Skeletal muscle satellite cell (primary cell): ENCODE measurements around the gene NXF2. TPM values are rescaled to one million over a fixed set of nuclear protein-coding genes. Genes with fewer than 3 reads are reported as not detected.
"Not testable (repeated sequence)": the region's sequence is repeated elsewhere in the genome, so short reads cannot be mapped to it uniquely, and the experiment has no call there.

ENCODE experiments used
- H3K27me3 ChIP-seq: 2 replicates; pipeline ENCODE4 v1.7.0; 2013; ENCODE audit warnings: low read length; ENCODE audit not compliant: control insufficient read depth, insufficient read depth
- H3K36me3 ChIP-seq: 2 replicates; pipeline ENCODE4 v1.7.0; 2013; ENCODE audit warnings: mild to moderate bottlenecking, control low read depth, low read length; ENCODE audit not compliant: insufficient read depth
- H3K4me1 ChIP-seq: 2 replicates; pipeline ENCODE4 v1.7.0; 2013; ENCODE audit warnings: low read length; ENCODE audit not compliant: control insufficient read depth, insufficient read depth
- H3K4me2 ChIP-seq: 2 replicates; pipeline ENCODE4 v1.7.0; 2013; ENCODE audit warnings: mild to moderate bottlenecking, low read length
- H3K4me3 ChIP-seq: 2 replicates; pipeline ENCODE4 v1.7.0; 2013; ENCODE audit warnings: low read length
- H3K9ac ChIP-seq: 2 replicates; pipeline ENCODE4 v1.7.0; 2013; ENCODE audit warnings: mild to moderate bottlenecking, low read depth, low read length, moderate library complexity
- H3K9me3 ChIP-seq: replicated peaks from 2 replicates; pipeline ENCODE4 v1.7.0; 2013; ENCODE audit warnings: mild to moderate bottlenecking, control low read depth, low read length
- total RNA-seq: library from RNA; depleted of rRNA; stranded (reverse); fragments of >200 nt; gene quantifications from 2 replicates; pipeline ENCODE4 v1.2.3, GENCODE V29; 2012; rRNA removed

NXF2 gene
- not detected in 2 replicates for total RNA-seq

- not testable (repeated sequence) for H3K27me3 ChIP-seq, H3K4me2 ChIP-seq, H3K9me3 ChIP-seq, H3K4me1 ChIP-seq, H3K9ac ChIP-seq, H3K36me3 ChIP-seq, H3K4me3 ChIP-seq
These were observed at the start of gene NXF2 for GRCh38 chrX:102246893-102247292. Gene NXF2, plus strand, starts transcription at chrX:102247167. Its CDS starts 59,912 bp downstream, at chrX:102307079.

DNA sequence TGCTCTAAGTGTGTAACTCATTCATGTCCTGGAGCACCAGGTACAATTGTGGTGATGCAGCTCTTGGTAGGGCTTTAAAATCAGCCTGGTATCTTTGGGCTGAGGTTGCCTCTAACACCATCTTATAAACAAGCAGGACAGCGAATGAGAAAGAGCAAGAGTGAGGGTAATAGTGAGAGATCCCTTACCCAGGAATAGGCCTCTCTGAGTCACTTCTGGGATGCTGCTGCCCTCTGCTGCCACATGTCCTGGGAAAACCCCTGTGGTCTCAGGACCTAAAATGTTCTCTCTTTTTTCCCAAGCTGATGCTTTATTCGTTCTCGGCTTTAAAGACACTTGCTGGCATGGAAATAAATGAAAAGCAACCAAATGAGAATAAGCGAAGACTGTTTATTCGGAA lies 39.0 kb upstream of the NXF2 start:
- H3K9ac ChIP-seq, H3K4me2 ChIP-seq, H3K4me1 ChIP-seq, H3K36me3 ChIP-seq, H3K9me3 ChIP-seq, H3K4me3 ChIP-seq, H3K27me3 ChIP-seq: not testable (repeated sequence)

DNA sequence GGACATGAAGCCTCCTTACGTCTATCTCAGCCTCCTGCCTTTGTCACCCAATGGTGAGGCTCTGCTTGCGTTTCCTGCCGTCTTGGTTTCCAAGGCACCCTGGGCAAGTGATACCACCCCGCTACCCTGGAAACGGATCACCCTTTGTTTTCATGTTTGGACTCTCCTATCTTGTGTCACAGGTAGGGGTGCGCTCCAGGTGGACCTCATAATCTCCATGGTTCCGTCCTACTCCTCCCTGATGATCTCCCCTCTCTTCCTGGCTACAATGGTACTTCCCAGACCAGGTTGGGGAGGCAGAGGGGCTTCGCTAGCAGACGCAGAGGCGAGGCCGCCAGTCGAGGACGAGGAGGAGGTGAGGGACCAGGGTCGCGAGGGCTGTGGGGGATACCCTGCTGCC lies 32.0 kb upstream of the NXF2 start, which contains the start of gene TCP11X1:
TCP11X1 (plus strand) TSS at position 316 of the 400 bp plus-strand sequence.
- H3K4me1 ChIP-seq, H3K9me3 ChIP-seq, H3K4me2 ChIP-seq, H3K27me3 ChIP-seq, H3K4me3 ChIP-seq, H3K9ac ChIP-seq, H3K36me3 ChIP-seq: not testable (repeated sequence)

GRCh38 chrX:102216497-102216896 lies 30.5 kb upstream of the NXF2 start:
- H3K27me3 ChIP-seq, H3K9me3 ChIP-seq, H3K4me2 ChIP-seq, H3K4me1 ChIP-seq, H3K4me3 ChIP-seq, H3K9ac ChIP-seq, H3K36me3 ChIP-seq: not testable (repeated sequence)

DNA sequence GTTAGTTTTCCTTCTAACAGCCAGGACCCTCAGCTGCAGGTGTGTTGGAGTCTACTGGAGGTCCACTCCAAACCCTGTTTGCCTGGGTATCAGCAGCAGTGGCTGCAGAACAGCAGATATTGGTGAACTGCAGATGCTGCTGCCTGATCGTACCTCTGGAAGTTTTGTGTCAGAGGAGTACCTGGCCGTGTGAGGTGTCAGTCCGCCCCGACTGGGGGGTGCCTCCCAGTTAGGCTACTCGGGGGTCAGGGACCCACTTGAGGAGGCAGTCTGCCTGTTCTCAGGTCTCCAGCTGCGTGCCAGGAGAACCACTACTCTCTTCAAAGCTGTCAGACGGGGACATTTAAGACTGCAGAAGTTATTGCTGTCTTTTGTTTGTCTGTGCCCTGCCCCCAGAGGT lies 11.3 kb upstream of the NXF2 start:
- H3K4me3 ChIP-seq, H3K9ac ChIP-seq, H3K4me1 ChIP-seq, H3K36me3 ChIP-seq, H3K4me2 ChIP-seq, H3K9me3 ChIP-seq, H3K27me3 ChIP-seq: not testable (repeated sequence)

- not testable (repeated sequence) for H3K4me1 ChIP-seq, H3K4me2 ChIP-seq, H3K4me3 ChIP-seq, H3K9me3 ChIP-seq, H3K36me3 ChIP-seq, H3K9ac ChIP-seq, H3K27me3 ChIP-seq
These were observed 6.7 kb upstream of the NXF2 start for GRCh38 chrX:102240265-102240664.

GRCh38 chrX:102272231-102272630 lies 25.3 kb downstream of the NXF2 start:
- H3K9ac ChIP-seq, H3K9me3 ChIP-seq, H3K4me1 ChIP-seq, H3K4me3 ChIP-seq, H3K27me3 ChIP-seq, H3K36me3 ChIP-seq, H3K4me2 ChIP-seq: not testable (repeated sequence)

- no peaks in the 10 kb centered on the region for H3K36me3 ChIP-seq
- H3K9me3 ChIP-seq = no peaks in the 10 kb centered on the region
- no peaks in the 10 kb centered on the region for H3K4me1 ChIP-seq
- H3K27me3 ChIP-seq = peaks cover 8% of the 10 kb centered on the region
- H3K4me2 ChIP-seq = no peak overlapping the region
- H3K4me3 ChIP-seq = no peak overlapping the region
- no peak overlapping the region for H3K9ac ChIP-seq
These were observed 91.2 kb downstream of the NXF2 start for GRCh38 chrX:102338162-102338561.

DNA sequence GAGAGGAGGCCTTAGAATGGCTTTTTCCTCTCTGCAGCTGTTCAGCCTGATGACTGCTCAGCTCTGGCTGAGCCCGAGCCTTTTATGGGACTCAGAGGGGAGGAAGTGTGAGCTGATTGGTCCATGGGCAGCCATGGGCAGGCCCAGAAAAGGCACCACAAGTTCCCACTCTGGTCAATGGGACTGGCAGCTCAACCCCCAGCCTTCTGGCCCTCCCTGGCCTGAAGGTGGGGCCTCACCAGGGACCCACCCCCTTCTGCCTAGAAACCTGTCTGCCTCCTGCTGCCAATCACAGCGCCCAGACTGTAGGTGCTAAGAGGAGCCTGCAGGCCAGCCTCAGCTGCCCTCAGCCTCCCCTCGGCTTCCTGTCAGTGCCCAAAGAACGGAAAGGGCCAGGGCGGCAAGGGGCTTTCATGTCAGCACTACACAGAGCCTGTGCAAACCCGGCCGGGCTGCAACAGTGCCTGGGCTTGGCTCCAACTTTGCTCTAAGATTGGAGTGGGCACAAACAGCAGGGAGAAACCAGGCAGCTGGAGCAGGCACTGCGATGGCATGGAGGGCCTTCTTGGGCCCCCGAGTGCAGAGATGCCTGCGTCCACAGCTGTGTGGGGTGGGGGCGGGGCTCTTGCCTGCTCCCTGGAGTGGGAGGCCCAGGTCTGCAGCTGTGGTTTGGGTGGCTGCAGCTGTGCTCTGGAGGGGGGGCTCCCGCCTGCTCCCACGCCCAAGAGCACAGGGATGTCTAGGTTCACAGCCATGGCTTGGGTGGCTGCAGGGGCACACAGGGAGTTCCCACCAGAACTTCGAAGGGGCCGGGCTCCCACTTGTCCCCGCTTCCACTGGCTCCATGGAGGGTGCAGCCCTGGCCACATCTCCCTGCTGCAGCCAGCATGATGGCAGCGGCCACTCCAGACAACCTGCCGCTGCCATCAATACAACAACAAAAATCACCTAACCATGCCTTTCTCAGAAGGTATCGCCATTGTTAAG lies 92.6 kb downstream of the NXF2 start:
- H3K4me2 ChIP-seq = no peak overlapping the region
- H3K9me3 ChIP-seq = no peaks in the 10 kb centered on the region
- H3K27me3 ChIP-seq = peaks cover 16% of the 10 kb centered on the region
- H3K4me1 ChIP-seq = no peaks in the 10 kb centered on the region
- no peaks in the 10 kb centered on the region for H3K36me3 ChIP-seq
- no peak overlapping the region for H3K9ac ChIP-seq
- no peak overlapping the region for H3K4me3 ChIP-seq

DNA sequence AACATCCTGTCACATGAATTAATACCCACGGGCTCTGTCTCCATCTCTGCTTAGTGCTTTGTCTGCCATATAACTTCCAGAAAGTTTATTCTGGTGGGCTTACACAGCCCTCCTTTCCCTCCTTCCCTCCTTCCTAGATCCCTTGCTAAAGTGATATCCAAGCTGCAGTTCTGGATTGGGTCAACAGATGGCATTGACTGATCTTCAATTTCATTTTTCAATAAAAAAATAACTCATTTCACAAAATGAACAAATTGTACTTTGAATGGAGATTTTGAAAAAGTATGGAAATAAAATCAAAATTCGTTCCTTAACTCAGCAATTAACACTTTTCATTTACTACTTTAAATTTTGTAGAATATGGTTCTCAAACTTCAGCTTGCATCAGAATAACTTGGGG lies 94.9 kb downstream of the NXF2 start:
- no peak overlapping the region for H3K4me2 ChIP-seq
- no peak overlapping the region for H3K4me3 ChIP-seq

GRCh38 chrX:102345916-102346315 lies 98.9 kb downstream of the NXF2 start:
- Histone ChIP-seq H3K36me3 (no peaks in the 10 kb centered on the region), H3K4me3 (no peak overlapping the region), H3K4me2 (no peak overlapping the region), H3K9me3 (no peaks in the 10 kb centered on the region), H3K27me3 (peaks cover 16% of the 10 kb centered on the region), H3K4me1 (no peaks in the 10 kb centered on the region), H3K9ac (no peak overlapping the region)

More for the DNA sequence above, 94.9 kb downstream of the NXF2 start:
- Histone ChIP-seq H3K9me3 (no peaks in the 10 kb centered on the region), H3K27me3 (peaks cover 16% of the 10 kb centered on the region), H3K36me3 (no peaks in the 10 kb centered on the region), H3K9ac (no peak overlapping the region), H3K4me1 (no peaks in the 10 kb centered on the region)
